Astrocyte of the hippocampus (primary cell): ENCODE measurements around the gene TRIM50.
"Not testable (repeated sequence)": the region's sequence is repeated elsewhere in the genome, so short reads cannot be mapped to it uniquely, and the experiment has no call there.

Source experiments
- DNase-seq: peaks from one replicate; pipeline ENCODE4 v3.0.0; 2011; ENCODE audit warnings: low read depth, low spot score

Gene TRIM50

DNA sequence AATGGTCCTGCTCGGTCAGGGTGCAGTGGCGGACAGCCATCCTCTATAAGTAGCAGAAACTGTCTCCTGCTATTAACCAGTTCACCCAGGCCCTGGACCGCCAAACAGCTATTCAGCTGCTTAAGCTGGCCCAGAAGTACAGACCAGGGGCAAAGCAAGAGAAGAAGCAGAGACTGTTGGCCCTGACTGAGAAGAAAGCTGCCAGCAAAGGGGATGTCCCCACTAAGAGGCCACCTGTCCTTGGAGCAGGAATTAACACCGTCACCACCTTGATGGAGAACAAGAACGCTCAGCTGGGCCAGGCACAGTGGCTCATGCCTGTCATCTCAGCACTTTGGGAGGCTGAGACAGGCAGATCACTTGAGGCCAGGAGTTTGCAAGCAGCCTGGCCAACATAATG, 13.6 kb downstream of the TRIM50 start:
- no peak for DNase-seq

DNA sequence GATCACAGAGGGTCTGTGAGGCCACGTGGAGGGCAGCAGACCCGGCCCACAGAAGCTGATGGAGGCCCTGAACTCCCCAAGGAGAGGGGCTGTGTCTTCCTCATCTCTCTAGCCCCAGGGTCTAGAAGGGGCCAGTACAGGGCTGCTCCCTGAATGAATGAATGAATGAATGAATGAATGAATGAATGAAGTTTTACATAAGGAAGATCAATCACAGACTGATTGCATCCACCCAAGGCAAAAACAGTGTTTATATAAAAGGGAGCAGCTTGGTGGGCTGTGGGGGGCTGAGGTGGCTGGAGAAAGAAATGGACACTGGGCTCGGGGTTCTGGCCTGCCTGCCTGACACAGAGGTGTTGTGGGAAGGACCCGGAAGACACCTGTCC, 14.4 kb downstream of the TRIM50 start:
- DNase-seq: no peak

DNA sequence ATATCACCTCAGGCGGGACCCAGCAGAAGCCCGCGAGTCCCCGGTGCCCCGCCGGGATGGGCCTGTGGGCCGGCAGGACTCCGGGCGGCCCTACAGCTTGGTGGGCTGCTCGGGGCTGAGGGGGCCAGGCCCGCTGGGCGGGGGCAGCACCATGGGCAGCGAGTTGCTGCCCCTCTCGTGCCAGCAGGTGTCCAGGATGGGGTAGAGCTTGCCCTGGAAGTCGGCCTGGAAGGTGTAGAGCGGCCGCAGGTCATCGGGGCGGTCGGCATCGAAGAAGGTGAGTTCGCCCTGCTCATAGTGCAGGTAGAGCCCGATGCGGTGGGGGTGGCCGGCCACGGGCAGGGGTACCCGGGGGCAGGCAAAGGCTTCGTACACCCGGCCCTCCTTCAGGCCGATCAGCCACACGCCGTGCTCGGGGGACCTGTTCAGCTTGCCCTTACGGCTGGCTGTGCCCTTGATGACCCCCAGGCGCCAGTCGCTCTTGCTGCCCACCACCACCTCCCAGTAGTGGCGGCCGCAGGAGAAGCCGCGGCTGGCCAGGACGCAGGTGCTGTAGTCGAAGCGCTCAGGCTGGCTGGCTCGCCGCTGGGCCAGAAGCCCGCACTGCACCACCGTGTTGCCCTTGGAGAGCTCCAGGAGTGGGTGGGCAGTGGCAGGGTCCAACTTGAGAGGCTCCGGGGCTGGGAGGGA, 14.9 kb downstream of the TRIM50 start:
- DNase-seq: no peak

DNA sequence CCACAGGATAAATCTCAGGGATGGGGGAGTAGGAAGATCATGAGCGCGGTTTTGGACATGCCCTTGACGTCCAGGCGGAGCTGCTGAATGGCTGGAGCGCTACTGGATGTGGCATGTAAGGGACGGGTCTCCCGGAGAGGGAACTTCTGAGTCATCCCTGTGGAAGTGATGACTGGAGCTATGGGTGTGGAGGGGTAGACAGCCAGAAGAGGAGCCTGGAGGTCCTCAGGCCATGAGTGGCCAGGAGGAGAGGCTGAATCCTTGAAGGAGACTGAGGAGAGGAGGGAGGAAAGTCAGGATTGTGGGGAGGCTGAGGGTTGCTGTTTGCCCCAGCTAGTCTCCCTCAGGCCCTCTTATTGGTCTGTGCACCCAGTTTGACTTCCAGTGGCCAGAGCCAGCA, 16.5 kb downstream of the TRIM50 start:
- peak; percentile 10 for DNase-seq

DNA sequence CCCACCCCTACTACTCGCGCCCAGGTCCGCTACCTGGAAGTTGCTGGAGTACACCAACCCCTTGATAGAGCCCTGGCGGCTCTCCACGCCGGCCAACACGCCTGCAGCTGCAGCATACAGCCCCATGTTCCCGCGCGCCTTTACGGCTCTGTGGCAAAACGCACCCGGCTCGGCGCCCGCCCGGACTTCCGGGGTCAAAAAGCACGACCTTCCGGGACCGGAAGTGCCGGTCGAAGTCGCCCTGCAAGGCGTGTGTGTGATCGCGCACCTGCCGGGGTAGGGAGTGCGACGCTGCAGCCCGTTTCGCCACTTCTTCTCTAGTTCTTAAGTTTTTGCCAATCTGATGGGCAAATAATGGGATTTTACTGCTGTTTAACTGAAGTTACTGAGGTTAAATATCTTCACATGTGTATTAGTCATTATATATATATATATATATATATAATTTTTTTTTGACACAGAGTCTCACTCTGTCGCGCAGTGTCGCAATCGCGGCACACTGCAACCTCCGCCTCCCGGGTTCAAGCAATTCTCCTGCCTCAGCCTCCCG, 19.1 kb downstream of the TRIM50 start, which contains the start of gene NSUN5:
NSUN5 (minus strand) TSS at position 162 of the 550 bp plus-strand sequence; CDS start at position 126, 36 bp downstream.
- DNase-seq: peak; percentile 75

DNA sequence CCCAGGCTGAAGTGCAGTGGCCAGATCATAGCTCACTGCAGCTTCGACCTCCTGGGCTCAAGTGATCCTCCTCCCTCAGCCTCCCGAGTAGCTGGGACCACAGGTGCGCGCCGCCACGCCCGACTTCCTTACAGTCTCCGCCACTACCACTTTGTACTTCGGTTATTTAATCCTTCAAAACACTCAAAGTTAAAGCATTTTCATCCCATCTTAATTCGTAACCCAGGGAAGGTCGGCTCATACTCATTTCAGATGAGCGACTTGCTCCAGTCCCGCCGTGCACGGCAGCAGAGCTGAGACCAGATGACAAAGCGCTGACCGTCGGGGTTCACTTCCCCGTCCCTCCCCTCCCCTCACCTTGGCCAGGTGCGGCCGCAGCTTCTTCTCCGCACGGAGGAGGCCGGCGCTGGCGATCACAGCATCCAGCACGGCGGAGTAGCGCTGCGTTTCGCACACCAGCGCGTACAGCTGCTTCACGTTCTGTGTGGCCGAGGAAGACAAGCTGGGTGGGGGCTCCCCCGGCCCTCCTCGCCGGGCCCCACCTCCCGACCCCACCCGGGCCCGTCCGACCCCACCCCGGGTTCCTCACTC, 19.7 kb downstream of the TRIM50 start:
- peak; percentile 39 for DNase-seq

DNA sequence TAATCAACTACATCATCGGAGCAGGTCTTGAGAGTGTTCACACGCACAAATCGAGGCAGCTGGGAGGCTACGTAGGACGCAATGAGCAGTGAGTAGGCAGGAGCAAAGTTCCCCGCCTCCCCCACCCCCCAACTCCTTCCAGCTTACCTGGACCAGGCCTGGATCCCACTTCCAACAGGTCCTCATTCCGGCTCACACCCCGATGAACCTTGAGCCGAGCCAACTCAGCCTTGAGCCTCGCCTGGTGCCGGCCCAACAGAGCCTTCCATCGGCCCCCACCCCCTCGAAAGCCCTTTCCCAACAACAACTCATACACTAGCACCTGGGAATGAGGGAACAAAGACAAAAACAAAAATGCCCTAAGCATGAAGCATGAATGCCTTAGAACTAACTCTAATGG, 20.4 kb downstream of the TRIM50 start:
- DNase-seq: no peak

DNA sequence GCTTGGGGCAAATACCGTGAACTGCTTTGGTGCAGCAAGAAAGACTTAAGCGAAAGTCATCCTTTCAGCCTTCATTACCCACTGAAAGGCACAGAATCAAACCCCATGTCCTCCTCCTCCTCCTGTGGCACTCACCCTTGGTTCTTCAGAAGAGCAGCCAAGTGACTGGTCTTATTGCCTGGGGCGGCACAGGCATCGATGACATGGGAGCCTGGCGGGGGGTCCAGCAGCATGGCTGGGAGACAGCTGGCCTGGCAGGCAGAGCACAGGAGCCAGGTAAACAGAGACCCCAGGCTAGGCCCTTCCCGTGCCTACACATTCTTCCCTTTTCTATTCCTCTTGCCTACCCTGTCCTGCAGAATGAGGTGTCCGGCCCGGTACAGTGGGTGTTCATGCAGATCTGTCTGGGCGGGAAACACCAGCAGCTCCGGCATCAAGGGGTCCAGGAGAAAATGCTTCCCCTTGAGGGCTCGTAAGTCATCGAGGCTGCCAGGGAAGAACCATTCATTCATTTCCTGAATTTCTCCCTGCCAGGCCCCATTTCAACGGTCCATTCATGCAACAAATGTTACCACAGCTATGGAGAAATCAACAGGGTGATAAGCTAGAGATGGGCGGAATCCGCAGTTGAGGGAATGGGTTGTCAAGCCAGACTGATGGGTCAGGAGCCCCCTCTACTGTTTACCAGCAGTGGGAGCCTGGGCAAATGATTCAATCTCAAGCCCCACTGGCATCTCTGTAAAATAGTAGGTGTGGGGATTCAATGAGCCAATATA, 23.1 kb downstream of the TRIM50 start:
- peak; percentile 48 for DNase-seq

DNA sequence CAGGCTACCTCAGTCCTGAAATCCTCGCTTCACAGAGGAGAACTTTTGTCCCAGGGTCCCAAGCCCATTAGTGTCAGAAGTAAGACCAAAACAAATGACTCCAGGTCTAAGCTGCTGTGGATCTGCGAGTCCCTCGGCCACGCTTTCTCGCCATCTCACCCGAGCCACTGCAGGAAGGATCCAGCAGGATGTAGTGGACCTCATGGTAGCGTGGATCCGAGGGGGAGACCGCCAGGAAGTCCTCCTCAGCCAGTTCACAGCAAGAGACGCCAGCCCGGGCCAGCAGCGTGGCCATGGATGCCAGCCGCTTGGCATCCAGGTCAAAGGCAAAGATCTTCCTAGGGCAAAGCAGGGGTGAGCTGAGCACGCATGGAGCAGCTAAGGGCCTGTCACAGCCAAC, 23.8 kb downstream of the TRIM50 start:
- no peak for DNase-seq

DNA sequence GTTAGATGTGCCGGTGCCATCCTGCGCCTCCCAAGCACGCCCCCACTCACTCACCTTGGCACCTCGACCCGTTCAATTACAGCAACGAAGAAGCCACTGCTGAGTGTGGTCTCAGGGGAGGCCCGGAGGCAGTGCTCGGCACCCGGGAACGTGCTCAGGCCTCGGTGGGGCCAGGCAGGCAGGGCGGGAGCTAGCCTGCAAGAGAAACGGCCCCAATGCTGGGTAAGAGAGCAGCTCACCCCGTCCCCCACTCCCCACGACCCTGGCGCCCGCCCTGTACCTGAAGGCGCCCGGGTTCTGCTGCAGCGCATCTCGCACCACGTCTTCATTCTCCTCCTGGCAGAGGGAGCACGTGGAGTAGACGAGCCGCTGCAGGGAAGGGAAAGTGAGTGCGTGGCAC, 24.3 kb downstream of the TRIM50 start:
- no peak for DNase-seq

DNA sequence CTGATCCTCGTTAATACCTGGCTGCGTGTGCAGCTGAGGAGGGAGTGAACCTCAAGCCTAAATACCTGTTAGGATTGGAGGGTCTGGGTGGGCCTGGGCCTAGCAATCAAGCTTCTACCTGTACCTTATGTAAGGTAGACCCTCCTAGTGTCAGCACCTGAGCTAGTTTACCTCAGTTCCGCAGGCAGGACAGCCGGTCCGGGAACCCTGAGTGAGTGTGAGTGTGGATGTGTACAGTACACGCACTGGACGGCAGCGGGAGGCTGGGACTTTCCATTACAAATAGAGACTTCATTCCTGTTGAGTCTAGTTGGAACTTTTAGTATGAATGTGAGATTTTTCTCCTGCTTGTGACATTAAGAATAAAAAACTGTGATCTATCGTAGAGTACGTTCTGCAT, 25.0 kb downstream of the TRIM50 start:
- not testable (repeated sequence) for DNase-seq

DNA sequence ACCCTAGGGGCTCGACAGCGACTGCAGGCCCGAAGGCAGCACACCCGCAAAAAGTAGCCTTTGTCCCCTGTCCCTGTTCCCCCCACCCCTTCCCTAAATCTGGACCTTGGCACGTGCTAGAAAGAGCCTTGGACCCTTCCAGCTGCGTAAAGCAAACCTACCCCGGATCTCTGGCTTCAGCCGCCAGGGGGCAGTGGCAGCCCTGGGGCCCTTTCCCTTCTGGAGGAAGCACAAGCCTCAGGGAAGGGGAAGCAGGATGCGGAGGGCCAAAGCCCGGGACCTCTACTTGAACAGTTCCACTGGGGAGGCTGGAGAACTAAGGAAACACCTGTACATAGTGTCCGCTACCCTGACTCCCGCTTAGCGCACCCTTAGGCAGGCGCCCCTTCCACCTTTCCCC, 26.8 kb downstream of the TRIM50 start:
- DNase-seq: not testable (repeated sequence)

DNA sequence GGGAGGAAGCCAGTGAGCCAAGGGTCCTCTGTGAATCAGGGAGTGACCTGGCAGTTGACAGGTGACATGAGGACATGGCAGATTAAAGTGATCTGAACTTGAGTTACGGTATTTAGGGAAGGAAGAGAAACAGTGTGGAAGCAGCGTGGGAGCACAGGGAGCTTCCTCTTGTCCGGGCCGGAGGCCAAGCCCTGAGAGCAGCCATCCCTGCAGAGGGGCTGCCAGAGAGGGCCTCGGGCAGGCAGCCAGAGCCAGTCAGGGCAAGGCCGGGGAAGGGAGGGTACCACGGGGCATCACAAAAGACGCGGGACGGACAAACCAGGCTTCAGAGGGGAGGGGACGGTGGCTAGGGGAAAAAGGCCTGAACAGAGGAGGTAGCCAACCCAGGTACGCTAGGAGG, 28.1 kb downstream of the TRIM50 start:
- DNase-seq: not testable (repeated sequence)

DNA sequence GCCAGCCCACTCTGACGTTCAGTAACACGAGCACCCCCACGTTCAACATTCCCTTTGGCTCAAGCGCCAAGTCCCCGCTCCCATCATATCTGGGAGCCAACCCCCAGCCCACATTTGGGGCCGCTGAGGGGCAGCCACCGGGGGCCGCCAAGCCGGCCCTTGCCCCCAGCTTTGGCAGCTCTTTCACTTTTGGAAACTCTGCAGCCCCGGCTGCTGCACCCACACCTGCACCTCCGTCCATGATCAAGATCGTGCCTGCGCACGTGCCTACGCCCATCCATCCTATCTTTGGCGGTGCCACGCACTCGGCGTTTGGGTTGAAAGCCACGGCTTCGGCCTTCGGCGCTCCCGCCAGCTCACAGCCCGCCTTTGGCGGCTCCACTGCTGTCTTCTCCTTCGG, 30.2 kb downstream of the TRIM50 start:
- DNase-seq: not testable (repeated sequence)

DNA sequence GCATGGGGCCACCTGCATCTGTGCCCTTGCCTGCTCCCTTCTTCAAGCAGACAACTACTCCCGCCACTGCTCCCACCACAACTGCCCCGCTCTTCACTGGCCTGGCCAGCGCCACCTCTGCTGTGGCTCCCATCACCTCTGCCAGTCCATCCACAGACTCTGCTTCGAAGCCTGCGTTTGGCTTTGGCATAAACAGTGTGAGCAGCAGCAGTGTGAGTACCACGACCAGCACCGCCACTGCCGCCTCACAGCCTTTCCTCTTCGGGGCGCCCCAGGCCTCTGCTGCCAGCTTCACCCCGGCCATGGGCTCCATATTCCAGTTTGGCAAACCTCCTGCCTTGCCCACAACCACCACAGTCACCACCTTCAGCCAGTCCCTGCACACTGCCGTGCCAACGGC, 30.6 kb downstream of the TRIM50 start:
- not testable (repeated sequence) for DNase-seq

DNA sequence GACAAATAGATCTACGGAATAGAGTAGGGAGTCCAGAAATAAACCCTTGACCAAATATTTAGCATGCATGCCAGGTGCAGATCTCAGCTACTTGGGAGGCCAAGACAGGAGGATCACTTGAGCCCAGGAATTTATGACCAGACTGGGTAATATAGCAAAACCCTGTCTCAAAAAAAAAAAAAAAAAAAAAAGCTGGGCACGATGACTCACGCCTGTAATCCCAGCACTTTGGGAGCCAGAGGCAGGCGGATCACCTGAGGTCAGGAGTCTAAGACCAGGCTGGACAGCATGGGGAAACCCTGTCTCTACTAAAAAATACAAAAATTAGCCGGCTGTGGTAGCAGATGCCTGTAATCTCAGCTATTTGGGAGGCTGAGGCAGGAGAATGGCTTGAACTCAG, 50.7 kb downstream of the TRIM50 start:
- not testable (repeated sequence) for DNase-seq

DNA sequence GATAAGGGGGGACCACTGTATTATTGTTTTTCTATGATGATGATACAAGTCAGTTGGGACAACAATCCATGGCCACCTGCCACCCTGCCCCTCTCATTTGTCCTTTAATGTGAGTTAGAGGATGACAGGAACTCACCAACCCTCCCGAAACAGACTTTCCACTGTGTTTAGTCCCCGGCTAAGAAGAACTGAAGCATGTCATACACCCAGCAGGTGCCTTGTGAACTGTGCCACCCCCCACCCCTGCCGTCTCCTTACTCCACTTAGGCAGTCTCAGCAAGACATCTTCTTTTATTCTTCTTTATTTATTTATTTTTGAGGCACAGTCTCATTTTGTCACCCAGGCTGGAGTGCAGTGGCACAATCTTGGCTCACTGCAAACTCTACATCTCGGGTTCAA, 60.1 kb downstream of the TRIM50 start:
- not testable (repeated sequence) for DNase-seq

DNA sequence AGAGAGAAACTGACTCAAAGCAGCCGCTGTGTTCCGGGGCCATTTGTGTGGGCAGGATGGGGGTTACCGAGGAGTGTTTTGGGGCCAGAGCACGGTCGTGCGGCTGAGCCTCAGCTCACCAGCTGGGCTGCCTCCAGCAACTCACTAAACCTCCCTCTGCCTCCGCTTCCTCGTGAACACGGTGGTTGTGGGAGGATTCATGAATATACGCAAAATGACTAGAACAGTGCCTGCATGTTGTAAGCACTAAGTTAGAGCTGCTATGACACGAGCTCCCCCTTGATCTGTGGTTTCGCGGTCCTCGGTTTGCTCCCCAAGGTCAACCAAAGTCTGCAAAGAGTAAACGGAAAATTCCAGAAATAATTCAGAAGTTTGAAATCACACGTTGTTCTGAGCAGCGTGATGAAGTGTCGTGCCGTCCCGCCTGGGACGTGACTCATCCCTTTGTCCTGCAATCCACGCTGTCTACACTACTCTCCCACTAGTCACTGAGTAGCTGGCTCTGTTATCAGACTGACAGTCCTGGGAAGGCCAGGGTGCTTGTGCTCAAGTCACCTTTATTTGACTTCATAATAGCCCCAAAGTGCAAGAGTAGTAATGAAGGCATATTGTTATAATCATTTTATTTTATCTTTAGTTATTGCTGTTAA, 61.0 kb downstream of the TRIM50 start:
- DNase-seq: not testable (repeated sequence)
